NOMO-1 treated with DMSO at 0.1 percent for 48 hours (cell line): ENCODE results near the gene ARPP19.
A peak's percentile ranks its signal among the peaks of the same experiment; 100 is the strongest.
"Not testable (repeated sequence)": the region's sequence is repeated elsewhere in the genome, so short reads cannot be mapped to it uniquely, and the experiment has no call there.

Experiments used
- DNase-seq: peaks from one replicate; lab custom pipeline; 2025; ENCODE audit not compliant: unreplicated experiment; lab: John Stamatoyannopoulos, UW

The ARPP19 gene

GRCh38 chr15:52551762-52552161 is 17.1 kb downstream of the ARPP19 start:
- peak; percentile 73 for DNase-seq

DNA sequence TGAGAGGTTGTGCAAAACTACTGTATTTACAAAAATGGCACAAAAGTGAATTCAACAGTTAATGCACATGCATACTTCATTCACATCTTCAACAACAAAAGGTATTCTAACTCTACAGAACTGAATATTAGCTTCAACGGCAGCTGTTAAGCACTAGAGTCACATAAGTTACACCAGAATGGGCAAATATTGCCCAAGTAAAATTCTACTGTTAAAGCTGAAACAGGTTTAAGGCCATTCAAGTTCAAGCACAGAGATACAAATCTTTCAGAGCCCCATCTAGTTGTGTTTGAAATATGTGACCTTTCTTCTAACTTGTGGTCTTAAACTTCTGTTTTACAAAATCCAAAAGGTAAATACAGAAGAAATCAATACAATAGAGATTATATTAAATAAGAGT is 17.6 kb downstream of the ARPP19 start:
- not testable (repeated sequence) for DNase-seq

DNA sequence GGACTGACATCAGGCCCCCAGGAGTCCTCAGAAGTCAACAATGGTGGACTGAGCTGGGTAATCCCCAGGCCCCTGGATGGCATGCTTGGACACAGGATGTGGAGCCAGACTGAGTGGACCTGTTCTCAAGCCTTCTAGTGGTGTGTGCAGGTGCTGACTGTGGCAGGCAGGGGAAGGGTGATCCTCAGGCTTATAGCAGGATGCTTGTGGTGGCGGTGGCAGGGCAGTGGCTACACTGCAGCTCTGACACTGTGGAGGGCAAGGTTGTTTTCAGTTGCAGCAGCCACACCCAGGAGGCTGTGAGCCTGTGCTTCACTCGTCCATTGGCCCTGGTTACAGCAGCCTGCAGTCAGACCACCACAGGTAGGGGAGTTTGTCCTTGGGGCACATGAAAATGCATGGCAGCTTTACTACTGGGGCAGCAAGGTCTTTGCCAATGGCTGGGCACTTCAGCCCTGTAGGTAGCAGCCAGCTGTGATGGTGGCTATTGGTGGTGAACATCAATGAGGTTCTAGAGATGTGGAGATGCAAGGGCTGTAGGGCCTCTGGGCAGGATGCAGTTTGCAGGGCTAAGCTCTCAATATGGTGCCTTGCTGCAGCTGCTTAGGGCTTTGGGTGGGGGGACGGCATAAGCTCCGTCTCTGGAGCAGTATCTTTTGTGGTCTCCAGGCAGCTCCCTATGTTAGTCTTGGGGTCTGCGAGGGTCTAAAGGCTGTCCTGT is 22.6 kb downstream of the ARPP19 start:
- no peak for DNase-seq

DNA sequence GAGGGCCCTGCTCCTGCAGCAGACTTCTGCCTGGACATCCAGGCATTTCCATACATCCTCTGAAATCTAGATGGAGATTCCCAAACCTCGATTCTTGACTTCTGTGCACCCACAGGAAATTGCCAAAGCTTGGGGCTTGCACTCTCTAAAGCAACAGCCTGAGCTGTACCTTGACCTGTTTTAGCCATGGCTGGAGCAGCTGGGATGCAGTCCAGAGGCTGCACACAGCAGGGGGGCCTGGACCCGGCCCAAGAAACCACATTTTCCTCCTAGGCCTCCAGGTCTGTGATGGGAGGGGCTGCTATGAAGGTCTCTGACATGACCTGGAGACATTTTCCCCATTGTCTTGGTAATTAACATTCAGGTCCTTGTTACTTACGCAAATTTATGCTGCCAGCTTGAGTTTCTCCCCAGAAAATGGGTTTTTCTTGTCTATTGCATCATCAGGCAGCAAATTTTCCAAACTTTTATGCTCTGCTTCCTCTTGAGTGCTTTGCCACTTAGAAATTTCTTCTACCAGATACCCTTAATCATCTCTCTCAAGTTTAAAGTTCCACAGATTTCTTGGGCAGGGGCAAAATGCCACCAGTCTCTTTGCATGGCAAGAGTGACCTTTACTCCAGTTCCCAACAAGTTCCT is 28.3 kb downstream of the ARPP19 start:
- no peak for DNase-seq

GRCh38 chr15:52537459-52537858 is 31.4 kb downstream of the ARPP19 start:
- DNase-seq: no peak

- peak; percentile 7 for DNase-seq
Measured at GRCh38 chr15:52532427-52532826, 36.4 kb downstream of the ARPP19 start.

- DNase-seq: no peak
Measured at GRCh38 chr15:52529940-52530339, 38.9 kb downstream of the ARPP19 start.

GRCh38 chr15:52529341-52529924 is 39.4 kb downstream of the ARPP19 start:
- DNase-seq: no peak

DNA sequence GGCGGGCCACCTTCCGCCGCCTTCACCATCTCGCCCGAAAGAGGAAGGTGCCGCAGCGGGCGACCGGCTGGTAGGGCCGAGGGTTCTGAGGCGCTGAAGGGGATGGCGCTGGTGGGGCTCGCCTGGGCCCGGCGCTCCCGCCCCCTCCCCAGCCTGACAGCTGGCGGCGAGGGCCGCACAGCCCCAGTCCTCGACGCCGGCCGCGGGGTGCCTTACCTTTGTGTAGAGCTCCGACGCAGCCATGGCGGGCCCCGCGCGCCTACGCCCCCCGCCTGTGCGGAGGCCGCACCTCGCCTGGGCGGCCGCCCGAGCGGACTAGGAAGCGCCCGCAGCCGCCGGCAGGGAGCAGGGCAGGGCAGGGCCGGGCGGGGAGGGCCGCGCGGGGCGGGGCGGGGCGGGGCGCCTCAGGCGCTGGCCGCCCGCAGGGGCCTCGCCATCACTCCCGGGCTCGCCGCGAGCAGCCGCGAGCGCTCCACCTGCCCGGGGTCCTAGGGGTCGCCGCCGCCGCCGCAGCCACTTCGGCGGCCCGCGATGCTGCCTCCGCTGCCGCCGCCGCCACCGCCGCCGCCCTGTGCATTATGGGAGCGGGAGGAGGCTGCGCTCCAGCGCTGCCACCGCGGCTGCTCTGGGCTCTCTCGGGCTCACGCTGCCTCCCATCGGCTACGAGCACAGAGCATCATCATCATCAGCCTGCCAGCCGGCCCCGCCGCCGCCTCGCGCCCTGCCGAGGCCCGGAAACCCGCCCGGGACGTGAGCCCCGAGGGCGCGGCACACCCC is 40.1 kb downstream of the ARPP19 start, which contains the start of gene MYO5A:
TSS of gene MYO5A (minus strand) at position 317 of the 777 bp plus-strand sequence. CDS start at position 243, 74 bp downstream.
- DNase-seq: peak; percentile 69

DNA sequence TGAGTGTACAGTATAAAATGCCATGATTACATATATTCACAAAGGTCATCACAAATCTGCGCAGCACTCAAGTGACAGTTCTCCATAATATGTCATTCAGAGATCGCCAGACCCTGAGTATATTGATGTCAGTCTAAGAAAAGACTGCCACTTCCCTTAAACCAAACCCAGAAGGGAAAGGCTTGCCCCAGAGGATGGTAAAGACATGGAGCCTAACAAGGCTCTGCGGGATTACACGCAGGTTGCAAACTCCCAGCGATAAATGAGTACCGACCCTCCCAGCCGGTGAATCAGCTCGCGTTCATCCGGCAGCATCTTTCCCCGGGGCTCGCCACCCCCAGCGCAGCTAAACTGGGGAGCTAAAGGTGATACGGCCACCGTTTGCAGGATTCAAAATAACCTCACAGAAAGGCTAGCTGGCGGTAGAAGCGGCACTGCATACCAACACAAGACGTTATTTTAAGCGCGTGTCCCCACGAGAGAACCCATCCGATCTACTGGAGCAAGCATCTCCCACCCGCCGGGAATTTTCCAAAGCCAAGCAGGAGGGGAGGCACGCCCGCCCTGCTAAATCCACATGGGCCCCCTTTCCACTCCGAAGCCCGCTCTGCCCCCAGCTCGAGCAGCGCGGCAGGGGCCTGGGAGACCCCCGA is 40.8 kb downstream of the ARPP19 start:
- DNase-seq: peak; percentile 19

DNA sequence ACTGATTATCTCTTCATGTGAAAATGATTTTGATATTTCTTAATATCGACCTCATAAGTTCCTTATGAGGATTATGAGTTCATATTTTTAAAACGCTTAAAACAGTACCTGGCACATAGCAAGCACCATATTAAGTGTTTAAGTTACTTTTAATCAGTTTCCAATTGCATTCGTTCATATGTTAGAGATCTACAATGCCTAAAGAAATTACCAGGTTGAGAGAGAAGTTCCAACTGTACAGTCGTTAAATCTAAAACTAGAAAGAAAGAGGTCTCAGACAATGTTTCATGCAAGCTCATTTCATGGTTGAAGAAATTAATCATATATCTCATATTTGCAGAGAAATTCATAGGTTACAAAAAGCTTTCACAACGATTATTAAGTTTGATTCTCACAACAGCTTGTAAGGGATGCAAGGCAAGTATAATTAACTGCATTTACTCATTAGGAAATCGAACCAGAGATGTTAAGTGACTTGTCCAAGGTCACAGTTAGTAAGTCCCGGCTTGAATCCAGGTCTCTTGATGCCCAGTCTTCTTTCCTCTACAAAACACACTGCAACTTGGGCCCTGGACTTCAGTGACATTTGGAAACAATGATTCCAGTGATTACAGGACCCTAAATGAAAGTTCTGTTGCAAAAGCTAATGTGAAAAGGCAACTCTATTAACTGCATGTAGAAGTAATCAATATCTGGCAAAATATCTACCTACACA is 41.5 kb downstream of the ARPP19 start:
- no peak for DNase-seq

DNA sequence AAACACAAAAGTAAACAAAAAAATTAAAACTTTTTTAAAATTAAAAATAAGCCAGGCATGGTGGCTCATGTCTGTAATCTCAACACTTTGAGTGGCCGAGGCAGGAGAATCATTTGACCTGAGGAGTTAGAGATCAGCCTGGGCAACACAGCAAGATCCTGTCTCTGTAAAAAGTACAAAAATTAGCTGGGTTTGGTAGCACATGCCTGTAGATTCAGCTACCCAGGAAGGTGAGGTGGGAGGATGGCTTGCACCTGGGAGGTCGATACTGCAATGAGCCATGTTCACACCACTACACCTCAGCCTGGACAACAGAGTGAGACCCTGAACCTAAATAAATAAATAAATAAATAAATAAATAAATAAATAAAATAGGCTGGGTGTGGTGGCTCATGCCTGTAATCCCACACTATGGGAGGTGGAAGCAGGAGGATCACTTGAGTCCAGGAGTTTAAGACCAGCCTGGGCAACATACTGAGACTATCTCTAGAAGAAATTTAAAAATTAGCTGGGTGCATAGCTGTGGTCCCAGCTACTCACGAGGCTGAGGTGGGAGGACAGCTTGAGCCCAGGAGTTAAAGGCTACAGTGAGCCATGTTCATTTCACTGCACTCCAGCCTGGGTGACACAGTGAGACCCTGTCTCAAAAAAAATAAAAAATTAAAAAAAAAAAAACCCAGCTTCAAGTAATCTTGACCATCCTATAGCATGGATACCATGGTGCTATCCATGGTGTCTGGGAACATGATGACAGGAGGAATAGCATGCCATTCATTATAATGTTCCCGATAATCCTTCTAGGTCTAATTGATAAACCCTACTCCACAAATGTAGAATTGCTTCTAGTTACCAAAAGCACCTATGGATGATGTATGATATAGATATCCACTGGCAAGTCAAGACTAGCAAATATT is 44.4 kb downstream of the ARPP19 start:
- DNase-seq: no peak

- DNase-seq: no peak
Measured at GRCh38 chr15:52523647-52524046, 45.2 kb downstream of the ARPP19 start.

DNA sequence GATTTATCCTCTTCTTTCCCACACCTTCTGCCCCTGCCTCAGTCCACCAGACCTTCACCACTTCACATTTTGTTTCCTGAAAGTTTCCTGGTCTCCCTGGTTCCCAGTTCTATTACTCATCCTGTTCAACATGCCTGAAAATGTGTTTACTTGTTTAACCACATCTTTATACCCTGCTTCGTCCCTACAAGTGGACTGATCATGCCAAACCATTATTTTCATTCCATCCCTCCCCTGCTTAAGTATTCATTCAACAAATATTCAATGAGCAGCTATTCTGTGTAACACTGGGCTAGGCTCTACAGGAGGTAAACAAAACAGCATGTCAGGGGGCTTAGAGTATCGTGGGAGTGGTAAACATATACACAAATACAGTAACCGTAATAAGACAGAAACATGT is 45.6 kb downstream of the ARPP19 start:
- DNase-seq: no peak

GRCh38 chr15:52521682-52522081 is 47.1 kb downstream of the ARPP19 start:
- DNase-seq: no peak

DNA sequence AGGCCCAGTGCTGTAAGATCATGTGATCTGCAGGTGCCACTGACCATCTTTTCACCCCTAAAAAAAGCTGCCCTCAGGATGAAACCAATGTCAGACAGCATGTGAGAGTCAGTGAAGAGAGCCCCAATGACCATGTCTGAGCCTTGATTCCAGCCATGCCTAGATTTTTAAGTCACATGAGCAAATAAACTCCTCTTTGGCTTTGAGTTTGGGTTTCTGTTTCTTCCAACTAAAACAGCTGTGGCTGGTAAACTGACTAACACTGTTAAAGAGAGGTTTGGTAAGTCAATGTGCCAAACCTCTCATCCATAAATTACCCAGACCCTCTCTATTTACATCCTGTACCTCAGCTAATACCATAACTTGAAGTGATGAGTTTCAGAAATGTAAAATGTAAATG is 48.4 kb downstream of the ARPP19 start:
- DNase-seq: no peak

GRCh38 chr15:52518487-52519371 is 50.1 kb downstream of the ARPP19 start:
- peak; percentile 82 for DNase-seq

DNA sequence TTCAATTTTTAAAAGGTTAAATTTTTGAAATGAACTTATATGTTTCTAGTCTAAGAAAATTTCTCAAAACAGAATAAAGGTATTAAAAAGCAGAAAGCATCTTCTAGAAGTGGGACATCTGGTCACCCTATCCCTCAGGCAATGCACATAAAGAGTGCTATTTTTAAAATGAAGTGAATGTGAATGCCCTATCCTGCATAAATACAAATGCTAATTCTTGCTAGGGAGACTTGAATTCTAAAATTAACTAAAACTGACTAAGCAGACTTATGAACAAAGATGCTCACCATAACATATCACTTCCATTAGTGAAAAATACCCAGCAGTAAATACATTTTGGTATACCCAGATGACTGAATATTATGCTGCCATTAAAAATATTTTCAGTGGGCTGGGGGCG is 51.8 kb downstream of the ARPP19 start:
- no peak for DNase-seq
